Central memory CD4-positive, alpha-beta T cell (primary cell): ENCODE results near the gene MYOD1.

ENCODE experiments used
- DNase-seq: peaks from one replicate; pipeline ENCODE4 v3.0.0; 2022

Gene MYOD1

GRCh38 chr11:17734986-17735817, 15.8 kb downstream of the MYOD1 start:
- DNase-seq = no peak

GRCh38 chr11:17735818-17736578, 16.6 kb downstream of the MYOD1 start:
- DNase-seq = no peak

- DNase-seq = no peak
Measured at GRCh38 chr11:17736579-17736893, 17.2 kb downstream of the MYOD1 start.

GRCh38 chr11:17736930-17737817, 17.8 kb downstream of the MYOD1 start:
- DNase-seq = no peak

- DNase-seq = no peak
Measured at GRCh38 chr11:17738151-17738973, 19.0 kb downstream of the MYOD1 start.

- no peak for DNase-seq
Measured at GRCh38 chr11:17739945-17740338, 20.6 kb downstream of the MYOD1 start.

- no peak for DNase-seq
Measured at GRCh38 chr11:17740649-17741235, 21.4 kb downstream of the MYOD1 start.

- no peak for DNase-seq
Measured at GRCh38 chr11:17741487-17741886, 22.1 kb downstream of the MYOD1 start.

GRCh38 chr11:17742019-17742418, 22.6 kb downstream of the MYOD1 start:
- DNase-seq = no peak

- DNase-seq = no peak
Measured at GRCh38 chr11:17743026-17743807, 23.8 kb downstream of the MYOD1 start.

- no peak for DNase-seq
Measured at GRCh38 chr11:17743808-17744119, 24.4 kb downstream of the MYOD1 start.

GRCh38 chr11:17744151-17744940, 25.0 kb downstream of the MYOD1 start:
- no peak for DNase-seq

GRCh38 chr11:17745023-17745772, 25.8 kb downstream of the MYOD1 start:
- DNase-seq = no peak

GRCh38 chr11:17746096-17746495, 26.7 kb downstream of the MYOD1 start:
- no peak for DNase-seq

- no peak for DNase-seq
Measured at GRCh38 chr11:17747131-17747955, 28.0 kb downstream of the MYOD1 start.

GRCh38 chr11:17748044-17748443, 28.7 kb downstream of the MYOD1 start:
- DNase-seq = no peak

- DNase-seq = no peak
Measured at GRCh38 chr11:17748761-17749721, 29.7 kb downstream of the MYOD1 start.
